NCI-H1105 treated with DMSO at 0.1 percent for 48 hours (cell line): ENCODE measurements around the gene LTB4R2.
"Not testable (repeated sequence)": the region's sequence is repeated elsewhere in the genome, so short reads cannot be mapped to it uniquely, and the experiment has no call there.

Experiments
- DNase-seq: peaks from one replicate; lab custom pipeline; 2025; lab: John Stamatoyannopoulos, UW

Gene LTB4R2

DNA sequence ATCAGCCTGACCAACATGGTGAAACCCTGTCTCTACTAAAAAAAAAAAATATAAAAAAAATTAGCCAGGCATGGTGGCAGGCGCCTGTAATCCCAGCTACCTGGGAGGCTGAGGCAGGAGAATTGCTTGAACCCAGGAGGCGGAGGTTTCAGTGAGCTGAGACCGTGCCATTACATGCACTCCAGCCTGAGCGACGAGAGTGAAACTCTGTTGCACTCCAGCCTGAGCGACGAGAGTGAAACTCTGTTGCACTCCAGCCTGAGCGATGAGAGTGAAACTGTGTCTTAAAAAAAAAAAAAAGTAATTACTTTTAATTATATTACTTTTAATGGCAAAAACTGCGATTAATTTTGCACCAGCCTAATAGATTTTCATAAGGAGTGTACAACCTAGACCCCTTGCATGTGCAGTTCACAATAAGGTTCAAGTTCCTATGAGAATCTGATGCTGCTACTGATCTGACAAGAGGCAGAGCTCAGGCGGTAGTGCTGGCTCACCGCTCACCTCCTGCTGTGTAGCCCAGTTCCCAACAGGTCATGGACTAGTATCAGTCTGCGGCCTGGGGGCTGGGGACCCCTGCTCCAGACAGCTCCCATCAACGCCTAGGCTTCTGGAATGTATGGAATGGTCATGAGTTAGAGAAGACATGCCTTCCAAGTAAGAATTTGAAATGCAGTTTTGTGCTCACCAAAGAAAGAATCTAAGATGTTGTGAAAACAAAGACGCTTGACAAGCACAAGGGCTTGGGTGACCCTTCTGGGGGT is 11.5 kb downstream of the LTB4R2 start:
- no peak for DNase-seq

DNA sequence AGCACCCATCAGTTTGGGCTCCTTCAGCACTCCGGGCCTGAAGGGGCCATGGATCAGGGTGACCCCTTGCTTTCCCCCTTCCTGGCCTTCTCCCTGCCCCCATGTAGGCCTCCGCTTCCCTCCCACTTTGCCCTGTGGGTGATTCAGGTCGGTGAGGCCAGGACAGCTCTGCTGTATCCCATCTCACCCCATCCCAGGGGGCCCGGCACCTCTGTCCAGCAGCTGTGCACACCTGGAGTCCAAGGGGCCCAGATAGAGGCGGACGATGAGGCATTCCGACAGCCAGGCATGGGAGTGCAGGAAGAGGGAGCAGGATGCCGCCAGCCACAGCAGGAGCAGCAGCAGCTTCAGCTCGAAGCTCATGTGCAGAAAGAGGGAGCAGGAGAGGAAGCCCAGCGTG is 12.7 kb downstream of the LTB4R2 start:
- no peak for DNase-seq

GRCh38 chr14:24323341-24323740 is 13.4 kb downstream of the LTB4R2 start:
- no peak for DNase-seq

DNA sequence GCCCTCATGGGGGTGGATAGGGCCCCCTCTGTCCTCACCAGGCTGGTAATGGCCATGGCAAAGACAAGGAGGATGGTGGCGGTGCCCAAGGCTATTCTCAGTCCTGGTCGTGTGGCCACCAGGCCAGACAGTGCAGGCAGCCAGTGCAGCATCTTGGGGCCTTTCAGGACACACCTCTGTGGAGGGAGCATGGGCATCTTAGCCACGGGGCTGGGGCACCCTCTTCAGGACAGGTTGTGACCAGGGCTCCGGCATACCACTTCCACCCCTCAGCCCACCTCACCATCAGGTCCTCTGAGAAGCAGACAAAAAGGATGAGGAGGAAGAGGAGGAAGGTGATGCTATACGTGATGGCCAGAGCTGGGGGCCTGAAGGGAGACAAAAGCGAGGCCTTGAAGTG is 14.1 kb downstream of the LTB4R2 start:
- no peak for DNase-seq

- DNase-seq = no peak
Observed at GRCh38 chr14:24325041-24325530, 15.1 kb downstream of the LTB4R2 start.

GRCh38 chr14:24325963-24326362 is 16.0 kb downstream of the LTB4R2 start:
- no peak for DNase-seq

GRCh38 chr14:24327303-24327702 is 17.4 kb downstream of the LTB4R2 start:
- DNase-seq = no peak

GRCh38 chr14:24327914-24328313 is 18.0 kb downstream of the LTB4R2 start:
- not testable (repeated sequence) for DNase-seq

DNA sequence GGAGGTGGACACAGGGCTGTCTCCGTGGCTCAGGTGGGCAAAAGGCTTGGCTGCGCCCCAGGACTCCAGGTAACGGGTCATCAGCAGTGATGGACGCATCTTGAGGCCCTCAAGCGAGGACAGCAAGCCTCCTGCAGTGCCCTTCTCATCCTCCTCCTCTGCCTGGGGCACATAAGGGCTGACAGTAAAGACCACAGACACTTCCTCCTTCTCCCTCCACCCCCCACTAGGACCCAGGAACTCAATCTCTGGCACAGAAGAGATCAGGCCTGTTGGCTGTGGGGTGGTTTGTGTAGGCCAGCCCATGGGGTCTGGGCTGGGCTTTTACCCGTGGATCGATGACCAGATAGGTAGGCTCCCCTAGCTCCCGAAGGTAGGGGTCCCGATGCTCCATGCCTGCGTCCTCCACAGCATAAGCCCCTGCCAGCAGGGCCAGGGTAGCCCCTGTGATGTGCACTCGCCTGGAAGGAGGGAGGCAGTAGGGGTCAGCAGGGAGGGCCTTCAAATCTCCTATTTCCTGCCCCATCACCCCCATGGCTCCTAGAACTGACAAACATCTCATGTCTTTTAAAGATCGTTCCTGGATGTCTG is 19.2 kb downstream of the LTB4R2 start:
- DNase-seq = no peak

GRCh38 chr14:24329736-24330135 is 19.8 kb downstream of the LTB4R2 start:
- no peak for DNase-seq

- DNase-seq = no peak
Observed at GRCh38 chr14:24330973-24331674, 21.2 kb downstream of the LTB4R2 start.

GRCh38 chr14:24331731-24332267 is 21.9 kb downstream of the LTB4R2 start:
- DNase-seq = no peak

DNA sequence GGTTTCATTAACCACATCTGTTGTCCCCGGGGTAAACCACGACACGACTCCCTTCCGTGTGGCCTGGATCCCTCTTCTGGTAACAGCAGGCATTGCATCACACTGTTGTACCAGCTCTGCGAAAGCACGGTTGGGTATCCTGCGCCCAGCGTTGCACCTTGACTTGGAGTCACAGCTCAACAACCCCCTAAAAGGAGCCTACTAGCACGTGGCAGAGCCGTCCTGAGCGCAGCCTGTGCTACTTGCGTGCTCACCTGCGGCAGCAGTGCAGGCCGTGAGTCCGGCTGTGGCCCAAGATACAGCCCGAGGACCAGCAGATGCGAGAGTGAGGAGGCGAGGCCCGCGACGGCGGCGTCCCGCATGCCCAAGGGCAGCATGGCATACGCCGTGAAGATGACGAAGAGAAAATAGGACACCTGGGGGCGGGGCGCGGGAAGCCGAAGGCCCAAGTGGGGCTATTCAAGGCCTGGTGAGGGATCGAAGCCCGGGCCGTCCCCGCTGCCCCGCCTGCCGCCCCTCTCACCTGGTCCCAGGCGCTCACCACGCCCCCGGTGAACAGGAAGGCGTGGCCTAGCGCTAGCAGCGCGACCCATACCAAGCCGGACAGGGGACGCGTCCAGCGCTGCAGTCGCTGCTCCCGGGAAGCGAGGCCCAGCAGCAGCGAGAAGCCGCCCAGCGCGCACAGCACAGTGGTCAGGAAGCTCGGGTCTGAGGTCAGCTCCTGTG is 22.5 kb downstream of the LTB4R2 start:
- peak; percentile 68 for DNase-seq

DNA sequence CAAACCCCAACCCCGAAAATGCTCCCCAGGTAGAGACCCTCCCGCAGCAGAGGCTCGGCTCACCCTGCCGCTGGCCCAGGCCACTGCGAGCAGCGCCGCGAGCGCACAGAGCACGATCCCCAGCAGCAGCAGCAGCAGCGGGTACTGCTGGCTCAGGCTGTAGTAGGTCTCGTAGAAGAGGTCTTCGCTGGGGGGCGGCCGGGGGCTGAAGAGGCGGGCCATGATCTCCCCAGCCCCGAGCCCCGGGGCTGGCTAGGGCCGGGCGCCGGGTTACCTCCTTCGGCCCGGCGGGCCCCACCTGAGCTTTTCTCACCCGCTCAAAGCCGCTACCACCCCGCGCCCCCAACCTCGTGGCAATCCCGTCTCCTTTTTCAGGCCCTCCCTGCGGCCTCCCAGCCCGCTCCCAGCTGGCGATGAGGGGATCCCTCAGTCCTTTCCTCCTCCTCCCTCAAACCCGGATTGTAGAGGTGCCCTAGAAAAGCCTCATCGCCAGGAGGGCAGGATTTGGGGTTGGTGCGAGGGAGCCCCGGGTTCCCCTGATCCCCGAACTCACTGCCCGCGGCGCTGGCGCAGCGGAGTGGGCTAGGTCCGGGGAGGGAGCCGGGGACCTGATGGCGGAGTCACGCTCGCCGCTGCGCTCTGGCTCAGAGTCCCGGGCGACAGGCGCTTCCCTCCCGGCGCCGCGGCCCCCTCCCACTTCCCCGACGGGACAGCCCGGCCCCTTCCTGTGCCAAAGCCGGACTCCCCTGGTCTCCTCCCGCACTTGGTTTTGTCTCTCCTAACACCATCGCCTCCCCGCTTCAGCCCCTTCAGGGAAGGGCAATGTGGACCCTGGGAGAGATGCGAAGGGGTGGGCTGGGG is 24.7 kb downstream of the LTB4R2 start, which contains the start of gene ADCY4:
TSS of gene ADCY4 (minus strand) at position 641 of the 861 bp plus-strand sequence. CDS start at position 222, 419 bp downstream.
- DNase-seq = no peak

GRCh38 chr14:24335461-24336171 is 25.7 kb downstream of the LTB4R2 start:
- DNase-seq = no peak

DNA sequence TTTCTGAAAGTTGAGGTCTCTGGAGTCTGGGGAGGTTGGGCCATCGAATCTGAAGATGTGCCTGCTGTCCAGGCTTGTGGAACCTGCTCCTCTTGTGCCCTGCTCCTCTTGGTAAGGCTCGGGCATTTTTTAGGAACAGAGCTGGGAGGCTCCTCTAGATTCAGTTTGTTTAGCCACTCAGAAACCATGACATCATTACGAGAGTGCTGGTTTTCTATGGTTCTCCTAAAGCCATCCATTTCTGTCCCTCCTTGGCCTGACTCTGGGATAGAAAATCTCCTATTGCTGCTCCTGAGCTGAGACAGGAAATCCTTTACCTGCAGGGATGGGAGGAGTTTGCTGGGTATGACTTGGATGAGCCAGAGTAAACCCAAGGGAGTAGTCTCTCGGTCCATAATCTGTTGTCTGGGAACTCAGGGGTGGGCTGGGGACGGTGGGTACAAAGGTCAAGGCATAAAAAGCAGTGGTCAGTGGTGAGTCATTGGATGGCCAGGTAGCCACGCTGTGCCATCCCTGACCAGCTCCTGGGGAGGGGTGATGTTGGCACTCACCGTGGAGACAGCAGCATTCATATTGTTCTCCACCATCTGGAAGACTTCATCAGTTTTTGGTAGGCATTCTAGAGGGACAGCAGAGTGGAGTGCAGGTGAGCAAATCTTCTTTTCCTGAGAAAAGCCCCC is 27.3 kb downstream of the LTB4R2 start:
- no peak for DNase-seq

GRCh38 chr14:24337824-24338175 is 27.9 kb downstream of the LTB4R2 start:
- DNase-seq = no peak

DNA sequence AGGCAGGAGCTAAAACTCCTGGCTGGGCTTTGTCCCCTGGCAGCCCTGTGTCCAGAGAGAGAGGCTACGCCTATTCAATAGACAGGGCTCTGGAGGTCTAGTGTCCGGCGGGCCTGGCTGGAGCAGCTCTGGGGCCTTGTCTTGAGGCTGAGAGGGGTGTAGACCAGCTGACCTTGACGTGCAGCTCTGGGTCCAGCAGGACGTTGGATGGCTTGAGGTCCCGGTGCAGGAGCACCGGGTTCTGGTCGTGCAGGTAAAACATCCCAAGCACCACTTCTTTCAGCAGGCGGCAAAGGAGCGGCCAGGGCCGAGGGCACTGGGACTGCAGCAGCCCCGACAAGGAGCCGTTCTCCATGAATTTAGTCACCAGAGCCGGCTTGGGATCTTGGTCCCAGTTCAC is 28.9 kb downstream of the LTB4R2 start:
- DNase-seq = no peak

GRCh38 chr14:24339284-24340151 is 29.6 kb downstream of the LTB4R2 start, which contains the start of gene RIPK3:
RIPK3 (minus strand) TSS chr14:24339991; CDS start chr14:24339826, 165 bp downstream.
- no peak for DNase-seq
